Suppressor macrophage (primary cell): ENCODE data around the gene MAP7D1.

ENCODE experiments used
- DNase-seq, 4 experiments: peaks; one replicate each; pipeline ENCODE4 v3.0.0-alpha.2; 2020 to 2022

Gene MAP7D1

GRCh38 chr1:36126797-36127500, 29.0 kb upstream of the MAP7D1 start:
- no peak for DNase-seq

DNA sequence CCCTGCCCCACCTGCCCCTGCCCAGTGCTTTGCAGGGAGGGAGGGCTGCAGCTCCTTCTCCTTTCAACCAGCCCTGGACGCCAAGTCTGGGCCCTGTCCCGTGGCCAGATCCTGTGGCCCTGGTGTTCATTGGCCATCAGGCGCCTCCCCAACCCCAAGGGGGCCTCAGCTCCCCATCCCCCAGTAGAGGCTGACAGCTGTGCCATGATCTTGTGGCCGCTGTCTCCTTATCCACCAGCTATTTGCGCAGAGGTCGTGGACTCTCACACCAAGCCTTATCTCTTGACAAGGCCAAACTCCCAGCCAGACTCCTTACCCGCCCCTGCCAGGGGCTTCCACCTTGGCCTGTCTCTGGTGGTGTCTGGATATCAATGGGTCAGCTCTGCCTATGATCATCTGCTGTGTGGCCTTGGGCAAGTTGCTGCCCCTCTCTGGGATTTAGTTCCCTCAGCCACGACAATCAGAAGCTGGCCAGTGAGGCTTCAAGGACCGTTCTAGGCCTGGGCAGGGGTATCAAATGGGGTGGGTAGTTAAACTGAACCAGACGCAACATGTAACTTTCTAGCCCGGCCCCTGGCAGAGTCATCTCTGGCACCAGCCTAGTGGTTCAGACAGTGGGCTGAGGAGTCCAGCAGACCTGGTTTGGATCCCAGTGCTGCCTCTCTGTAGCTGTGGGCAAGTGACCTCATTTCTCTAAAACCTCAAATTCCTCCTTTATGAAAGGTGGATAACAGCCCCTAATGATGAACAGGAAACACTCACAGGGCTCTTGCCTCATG, 27.6 kb upstream of the MAP7D1 start:
- DNase-seq = no peak

- no peak for DNase-seq
Observed at GRCh38 chr1:36128905-36129206, 27.1 kb upstream of the MAP7D1 start.

DNA sequence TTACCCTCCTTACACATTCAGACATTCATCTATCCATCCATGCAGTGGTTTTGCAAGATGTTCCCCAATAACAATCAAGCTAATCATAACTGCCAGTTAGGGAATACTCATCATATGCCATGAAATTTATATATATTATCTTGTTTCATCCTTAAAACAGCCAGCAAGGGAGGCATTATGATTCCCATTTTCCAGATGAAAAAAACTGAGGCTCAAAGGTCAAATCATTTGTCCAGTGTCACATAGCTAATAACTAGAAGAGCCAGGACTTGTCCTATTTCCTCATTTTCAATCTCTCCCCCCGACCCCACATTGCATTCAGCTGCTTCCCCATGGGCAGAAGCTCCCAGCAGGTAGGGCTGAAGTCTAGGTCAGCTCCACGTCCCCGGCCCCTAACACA, 23.9 kb upstream of the MAP7D1 start:
- DNase-seq = no peak

DNA sequence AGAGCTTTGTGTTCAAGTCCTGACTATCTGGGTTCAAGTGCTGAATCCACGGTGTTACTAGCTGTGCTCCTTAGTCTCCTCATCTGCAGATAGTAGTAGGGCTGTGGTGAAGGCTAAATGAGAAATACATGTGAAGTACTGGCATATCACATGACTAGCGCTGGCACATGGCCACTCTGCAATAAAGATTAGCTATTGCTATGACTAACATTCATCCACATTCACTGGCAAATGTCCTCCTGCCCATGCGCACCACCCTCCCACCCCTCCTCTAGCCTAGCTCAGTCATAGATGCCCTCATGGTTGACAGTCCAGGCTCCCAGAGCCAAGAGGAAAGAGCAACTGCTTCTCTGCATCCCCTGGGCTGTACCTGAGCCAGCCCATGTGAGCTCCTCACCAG, 22.5 kb upstream of the MAP7D1 start:
- DNase-seq = peak; percentile 56 to 76 (median 68)

DNA sequence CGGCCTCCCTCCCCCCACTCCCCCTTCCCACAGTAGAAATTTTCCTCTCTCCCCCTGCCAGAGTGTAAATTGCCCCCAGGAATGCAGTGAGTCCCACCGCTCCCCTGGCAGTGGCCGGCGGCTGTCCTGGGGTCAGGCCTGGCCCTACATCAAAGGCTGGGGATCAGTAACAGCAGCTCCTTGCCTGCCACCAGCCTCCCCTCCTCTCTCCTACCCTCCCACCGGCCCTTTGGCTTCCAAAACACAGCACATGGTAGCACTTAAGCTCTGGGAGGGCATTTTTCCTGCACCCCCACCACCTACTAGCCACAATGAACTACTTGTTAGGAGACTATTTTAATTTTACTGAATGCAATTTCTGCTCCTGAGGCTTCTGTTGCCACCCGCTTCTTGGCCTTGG, 21.9 kb upstream of the MAP7D1 start:
- no peak for DNase-seq

GRCh38 chr1:36134505-36135329, 21.2 kb upstream of the MAP7D1 start:
- peak; percentile 58 to 75 (median 72) for DNase-seq

DNA sequence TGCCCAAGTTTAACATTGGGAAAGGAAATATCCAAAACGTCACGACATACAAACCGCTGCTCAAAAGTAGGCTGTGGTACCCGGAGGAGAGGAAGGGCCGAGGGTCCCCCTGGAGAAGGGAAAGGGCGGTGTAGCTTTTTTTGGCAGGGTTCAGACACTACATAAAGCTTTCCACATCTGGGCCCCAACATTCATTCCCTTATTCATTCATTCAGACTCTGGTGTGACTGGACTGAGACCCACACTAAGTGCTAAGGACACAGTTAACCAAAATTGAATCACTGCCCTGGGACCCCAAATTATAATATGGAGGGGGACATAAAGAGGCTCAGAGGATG, 20.7 kb upstream of the MAP7D1 start:
- no peak for DNase-seq

GRCh38 chr1:36135796-36136195, 20.2 kb upstream of the MAP7D1 start:
- peak; percentile 42 to 69 (median 67) for DNase-seq

DNA sequence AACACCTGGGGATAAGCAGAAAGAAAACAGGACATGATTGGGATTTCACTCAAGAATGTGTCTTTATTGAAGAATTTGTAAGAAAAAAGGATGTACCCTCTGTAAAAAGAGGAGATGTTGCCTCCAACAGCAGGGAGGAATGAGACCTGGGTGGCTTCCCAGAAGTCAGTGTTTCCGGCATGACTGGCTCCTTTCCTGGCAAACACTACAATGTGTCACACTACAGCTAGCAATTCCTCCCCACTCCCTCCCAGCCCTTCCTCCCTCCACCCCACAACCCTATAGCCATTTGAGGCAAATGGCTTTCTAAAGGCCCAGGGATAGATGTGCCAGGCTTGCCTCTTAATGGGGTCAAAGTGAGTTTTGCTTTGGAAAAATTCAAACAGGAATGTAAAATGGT, 19.4 kb upstream of the MAP7D1 start:
- DNase-seq = no peak

DNA sequence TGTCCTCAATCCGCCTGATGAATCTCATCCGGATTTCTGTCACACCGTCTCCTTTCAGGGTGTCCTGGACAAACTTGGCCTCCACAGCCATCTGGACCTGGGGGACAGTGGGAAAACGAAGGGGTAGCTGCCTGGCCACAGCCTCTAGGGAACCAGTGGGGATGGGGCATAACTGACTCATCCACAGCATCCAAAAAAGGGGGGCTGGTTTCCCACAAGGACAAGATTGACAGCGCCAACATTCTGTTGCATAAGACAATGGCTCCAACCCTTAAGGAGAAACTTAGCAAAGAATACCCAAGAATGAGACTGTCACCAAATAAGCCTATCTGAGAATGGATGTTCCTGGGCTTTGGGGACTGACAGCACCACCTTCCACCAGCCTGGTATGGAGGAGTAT, 18.7 kb upstream of the MAP7D1 start:
- DNase-seq = no peak

DNA sequence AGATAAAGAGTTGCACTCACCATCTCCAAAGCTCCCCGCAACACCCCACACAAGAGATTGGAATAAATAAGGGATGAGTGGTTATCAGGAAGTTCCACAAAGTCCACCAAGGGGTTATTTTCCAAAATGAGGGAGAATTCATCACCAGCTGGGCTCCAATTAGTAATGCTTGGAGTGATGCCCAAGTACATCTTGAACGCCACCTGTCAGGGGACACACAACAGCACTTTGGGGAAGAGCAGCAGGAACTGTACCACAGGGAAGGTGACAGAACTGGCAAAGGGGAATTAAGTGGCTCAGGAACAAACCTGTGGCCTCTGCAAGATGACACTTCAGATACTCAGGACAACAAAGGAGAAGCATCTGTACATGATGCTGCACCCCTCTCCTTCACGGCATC, 18.2 kb upstream of the MAP7D1 start:
- no peak for DNase-seq

- no peak for DNase-seq
Observed at GRCh38 chr1:36139521-36139920, 16.4 kb upstream of the MAP7D1 start.

GRCh38 chr1:36142121-36142520, 13.8 kb upstream of the MAP7D1 start:
- DNase-seq = peak in 1 of 4 experiments; percentile 47

GRCh38 chr1:36143424-36143823, 12.5 kb upstream of the MAP7D1 start:
- no peak for DNase-seq

DNA sequence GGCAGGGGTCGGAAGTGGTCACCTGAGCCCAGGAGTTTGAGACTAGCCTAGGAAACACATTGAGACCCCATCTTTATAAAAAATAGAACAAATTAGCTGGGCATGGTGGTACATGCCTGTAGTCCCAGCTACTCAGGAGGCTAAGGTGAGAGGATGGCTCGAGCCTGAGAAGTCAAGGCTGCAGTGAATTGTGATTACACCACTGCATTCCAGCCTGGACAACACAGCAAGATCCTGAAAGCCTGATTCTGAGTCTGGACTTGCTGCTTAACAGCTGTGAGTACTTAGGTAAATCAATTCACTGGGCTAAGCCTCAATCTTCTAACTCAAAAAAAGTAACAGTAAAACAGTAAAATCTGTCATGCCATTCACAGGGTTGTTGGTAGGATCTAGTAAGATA, 11.5 kb upstream of the MAP7D1 start:
- DNase-seq = no peak

GRCh38 chr1:36148821-36149236, 7.1 kb upstream of the MAP7D1 start:
- no peak for DNase-seq

DNA sequence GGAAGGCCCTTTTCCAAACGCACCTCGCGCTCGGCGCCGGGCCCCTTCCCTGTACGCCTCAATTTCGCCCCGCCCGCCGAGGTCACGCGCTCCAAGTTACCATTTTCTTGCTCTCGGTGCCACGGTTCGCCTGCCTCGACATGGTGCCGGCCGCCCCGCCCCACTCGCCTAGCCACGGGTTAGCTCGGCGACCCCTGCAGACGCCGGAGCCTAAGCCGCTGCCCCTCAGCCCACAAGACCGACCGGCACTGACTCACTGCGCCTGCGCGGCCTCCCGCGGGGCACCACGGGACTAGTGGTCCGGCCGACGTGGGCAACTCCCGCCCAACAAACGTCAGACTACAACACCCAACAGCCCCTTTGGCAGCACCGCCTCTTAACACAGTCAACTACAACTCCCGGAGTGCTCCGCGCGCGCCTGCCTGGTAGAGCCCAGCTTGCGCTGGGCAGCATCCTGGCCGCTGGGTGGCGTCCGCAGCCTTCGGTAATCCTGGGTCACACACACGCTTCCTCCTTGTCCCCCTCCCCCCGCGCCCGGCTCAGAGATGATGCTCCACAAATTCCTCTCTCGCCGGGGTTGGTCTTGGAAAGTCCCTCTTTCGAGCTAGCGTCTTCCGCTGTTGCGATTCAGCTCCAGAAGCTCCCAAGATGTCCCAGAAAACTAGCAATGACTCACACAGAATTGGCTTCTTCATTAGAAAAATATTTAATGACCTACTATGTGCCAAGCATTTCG, 6.6 kb upstream of the MAP7D1 start, which contains the start of gene TRAPPC3:
Gene TRAPPC3, minus strand, starts transcription at position 250 of the 736 bp plus-strand sequence. Its CDS starts 108 bp downstream, at position 142.
- DNase-seq = peak; percentile 100

DNA sequence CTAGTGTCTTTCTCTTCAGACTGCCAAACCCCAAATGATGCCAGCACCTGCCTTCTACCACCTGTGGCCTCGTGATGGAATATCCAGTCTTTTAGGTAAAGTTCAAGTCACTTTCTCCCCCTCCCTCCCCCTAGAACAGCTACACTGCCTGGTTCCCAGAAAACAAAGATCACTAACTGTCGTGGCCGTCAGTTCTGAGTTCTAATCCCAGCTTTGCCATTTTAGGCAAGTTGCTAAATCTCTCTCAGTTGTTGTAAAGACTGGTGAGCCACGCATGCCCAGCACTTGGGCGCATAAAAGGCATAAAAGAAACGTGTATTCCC, 6.0 kb upstream of the MAP7D1 start:
- DNase-seq = no peak

- DNase-seq = peak; percentile 92 to 96 (median 96)
Observed at GRCh38 chr1:36150296-36151133, 5.4 kb upstream of the MAP7D1 start.

- no peak for DNase-seq
Observed at GRCh38 chr1:36151134-36151844, 4.7 kb upstream of the MAP7D1 start.
